IMR-90 (cell line): ENCODE data around the gene COQ4. TPM values are rescaled to one million over a fixed set of nuclear protein-coding genes. Genes with fewer than 3 reads are reported as not detected.

Experiments
- ATAC-seq: fragments of 200-7000 bp; cut with Tn5 transposase; 2 replicates; pipeline ENCODE4 v1.9.1; 2020; ENCODE audit warnings: low read depth, mild to moderate bottlenecking, moderate library complexity
- BruUV-seq: library from RNA; stranded (reverse); fragments of 400-500 nt; replicated peaks from 2 replicates; lab custom pipeline; 2021; lab: Mats Ljungman, UMichigan
- CTCF ChIA-PET: fragments of 300-600 bp; formaldehyde crosslinking; extraction: SDS; loops from one replicate; lab custom pipeline; 2021; ENCODE audit warnings: antibody characterized with exemption; lab: Yijun Ruan, JAX
- POLR2A ChIA-PET: fragments of 300-600 bp; sonication (Branson Sonifier 250); formaldehyde crosslinking; loops from one replicate; lab custom pipeline; 2022; ENCODE audit warnings: antibody characterized with exemption; ENCODE audit not compliant: unreplicated experiment; lab: Charles Lee
- DNase-seq: peaks from one replicate; pipeline ENCODE4 v3.0.0; 2013
- H2AFZ ChIP-seq: replicated peaks from 2 replicates; pipeline ENCODE3; 2013; ENCODE audit warnings: low read length, mild to moderate bottlenecking; ENCODE audit not compliant: poor library complexity
- H2AK5ac ChIP-seq: 2 replicates; pipeline ENCODE4 v1.6.1; 2013; ENCODE audit warnings: low read depth, low read length, inconsistent platforms
- H2AK9ac ChIP-seq: replicated peaks from 2 replicates; pipeline ENCODE3; 2013; ENCODE audit warnings: mild to moderate bottlenecking, low read depth, low read length, moderate library complexity; ENCODE audit not compliant: poor library complexity
- H2BK120ac ChIP-seq: 2 replicates; pipeline ENCODE4 v1.6.1; 2013; ENCODE audit warnings: low read depth, low read length, inconsistent platforms
- H2BK15ac ChIP-seq: 3 replicates; pipeline ENCODE4 v1.6.1; 2013; ENCODE audit warnings: low read depth, low read length, inconsistent platforms
- H2BK20ac ChIP-seq: 2 replicates; pipeline ENCODE4 v1.6.1; 2013; ENCODE audit warnings: low read depth, mild to moderate bottlenecking, inconsistent platforms, low read length, moderate library complexity
- H2BK5ac ChIP-seq: 2 replicates; pipeline ENCODE4 v1.6.1; 2013; ENCODE audit warnings: mild to moderate bottlenecking, low read depth, low read length, inconsistent platforms; ENCODE audit not compliant: poor library complexity, severe bottlenecking
- H3K14ac ChIP-seq: replicated peaks from 2 replicates; pipeline ENCODE4 v1.6.1; 2013; ENCODE audit warnings: low read depth, low read length, inconsistent platforms
- H3K18ac ChIP-seq: 2 replicates; pipeline ENCODE4 v1.6.1; 2013; ENCODE audit warnings: low read depth, low read length, control low read depth
- H3K23ac ChIP-seq: 2 replicates; pipeline ENCODE4 v1.6.1; 2013; ENCODE audit warnings: low read depth, low read length, inconsistent platforms
- H3K27ac ChIP-seq: 2 replicates; pipeline ENCODE4 v1.5.1; 2013; ENCODE audit warnings: mild to moderate bottlenecking, control low read depth, low read length; ENCODE audit not compliant: insufficient read depth
- H3K27me3 ChIP-seq: 2 replicates; pipeline ENCODE4 v1.6.1; 2013; ENCODE audit warnings: low read length; ENCODE audit not compliant: control insufficient read depth, insufficient read depth
- H3K36me3 ChIP-seq: 2 replicates; pipeline ENCODE4 v1.6.1; 2013; ENCODE audit warnings: low read length, mixed read lengths; ENCODE audit not compliant: control insufficient read depth, insufficient read depth
- H3K4ac ChIP-seq: 2 replicates; pipeline ENCODE4 v1.6.1; 2013; ENCODE audit warnings: low read depth, low read length, inconsistent platforms
- H3K4me1 ChIP-seq: 2 replicates; pipeline ENCODE4 v1.6.1; 2013; ENCODE audit warnings: low read length, mixed read lengths; ENCODE audit not compliant: control insufficient read depth, insufficient read depth
- H3K4me2 ChIP-seq: 2 replicates; pipeline ENCODE4 v1.6.1; 2013; ENCODE audit warnings: low read depth, mild to moderate bottlenecking, control low read depth, low read length, moderate library complexity
- H3K4me3 ChIP-seq: 2 replicates; pipeline ENCODE4 v1.5.1; 2013; ENCODE audit warnings: low read depth, mild to moderate bottlenecking, control low read depth, low read length, moderate library complexity; ENCODE audit not compliant: insufficient read depth
- H3K56ac ChIP-seq: 2 replicates; pipeline ENCODE4 v1.6.1; 2013; ENCODE audit warnings: low read length, inconsistent platforms; ENCODE audit not compliant: insufficient read depth; ENCODE audit errors: extremely low read depth
- H3K79me1 ChIP-seq, 2 experiments: 2 replicates each; pipeline ENCODE4 v1.6.1; 2013; ENCODE audit warnings: low read length in 2 of 2, inconsistent platforms in 1 of 2, low read depth in 1 of 2
- H3K9ac ChIP-seq: 2 replicates; pipeline ENCODE4 v1.6.1; 2013; ENCODE audit warnings: low read depth, low read length, control low read depth
- H3K9me1 ChIP-seq: 2 replicates; pipeline ENCODE4 v1.6.1; 2013; ENCODE audit warnings: low read length, inconsistent platforms; ENCODE audit not compliant: insufficient read depth
- H3K9me3 ChIP-seq: 2 replicates; pipeline ENCODE4 v1.6.1; 2013; ENCODE audit warnings: low read length; ENCODE audit not compliant: control insufficient read depth, insufficient read depth
- H4K20me1 ChIP-seq: 2 replicates; pipeline ENCODE4 v1.6.1; 2013; ENCODE audit warnings: low read length, inconsistent platforms; ENCODE audit not compliant: insufficient read depth
- H4K5ac ChIP-seq: 2 replicates; pipeline ENCODE4 v1.6.1; 2013; ENCODE audit warnings: mild to moderate bottlenecking, low read depth, low read length, control low read depth
- H4K8ac ChIP-seq, 2 experiments: 2 replicates each; pipeline ENCODE4 v1.6.1; 2013; ENCODE audit warnings: low read depth in 2 of 2, low read length in 2 of 2, control low read depth in 1 of 2, inconsistent platforms in 1 of 2
- H4K91ac ChIP-seq: 2 replicates; pipeline ENCODE4 v1.6.1; 2013; ENCODE audit warnings: low read depth, low read length, inconsistent platforms; ENCODE audit not compliant: insufficient read depth
- BHLHE40 ChIP-seq: fragments of 150-350 bp; IDR thresholded peaks from 2 replicates; pipeline ENCODE4 v1.6.1; 2016; ENCODE audit warnings: mild to moderate bottlenecking, low read depth, low read length
- CEBPB ChIP-seq: IDR thresholded peaks from 2 replicates; pipeline ENCODE4 v1.6.1; 2012; ENCODE audit warnings: low read depth, low read length, improper control_type of control experiment
- CHD1 ChIP-seq: IDR thresholded peaks from 2 replicates; pipeline ENCODE4 v1.6.1; 2012; ENCODE audit warnings: low read depth, low read length, improper control_type of control experiment
- ELK1 ChIP-seq: fragments of 150-350 bp; IDR thresholded peaks from 2 replicates; pipeline ENCODE4 v1.6.1; 2016; ENCODE audit warnings: low read depth, mild to moderate bottlenecking, low read length, moderate library complexity, borderline replicate concordance
- FOS ChIP-seq: fragments of 150-350 bp; IDR thresholded peaks from 2 replicates; pipeline ENCODE4 v1.6.1; 2016; ENCODE audit warnings: low read depth, low read length
- MAFK ChIP-seq: IDR thresholded peaks from 2 replicates; pipeline ENCODE4 v1.6.1; 2012; ENCODE audit warnings: low read depth, low read length, improper control_type of control experiment
- MAZ ChIP-seq: IDR thresholded peaks from 2 replicates; pipeline ENCODE4 v1.6.1; 2012; ENCODE audit warnings: low read depth, mild to moderate bottlenecking, low read length, improper control_type of control experiment, moderate library complexity, borderline replicate concordance
- MXI1 ChIP-seq: IDR thresholded peaks from 2 replicates; pipeline ENCODE4 v1.6.1; 2012; ENCODE audit warnings: low read depth, mild to moderate bottlenecking, low read length, moderate library complexity, borderline replicate concordance
- NFE2L2 ChIP-seq: fragments of 150-350 bp; IDR thresholded peaks from 2 replicates; pipeline ENCODE4 v1.6.1; 2016; ENCODE audit warnings: low read depth, mild to moderate bottlenecking, low read length
- POLR2A ChIP-seq: IDR thresholded peaks from 2 replicates; pipeline ENCODE4 v1.6.1; 2012; ENCODE audit warnings: mild to moderate bottlenecking, low read depth, low read length
- RAD21 ChIP-seq: IDR thresholded peaks from 2 replicates; pipeline ENCODE4 v1.6.1; 2012; ENCODE audit warnings: low read length, improper control_type of control experiment
- RCOR1 ChIP-seq: IDR thresholded peaks from 2 replicates; pipeline ENCODE4 v1.6.1; 2012; ENCODE audit warnings: mild to moderate bottlenecking, low read length, improper control_type of control experiment; ENCODE audit not compliant: insufficient replicate concordance
- RFX5 ChIP-seq: IDR thresholded peaks from 2 replicates; pipeline ENCODE4 v1.8.0; 2012; ENCODE audit warnings: low read depth, mild to moderate bottlenecking, low read length, moderate library complexity
- SMC3 ChIP-seq: fragments of 150-350 bp; IDR thresholded peaks from 2 replicates; pipeline ENCODE4 v1.6.1; 2016; ENCODE audit warnings: low read depth, mild to moderate bottlenecking, antibody characterized with exemption, low read length, moderate library complexity
- USF2 ChIP-seq: fragments of 150-350 bp; IDR thresholded peaks from 2 replicates; pipeline ENCODE4 v1.6.1; 2017; ENCODE audit warnings: mild to moderate bottlenecking, antibody characterized with exemption, low read length, low read depth
- WGBS, 2 experiments: methylation state at CpG; one replicate each; pipeline versions ENCODE4 v1.1.5 to v1.1.7; 2013; ENCODE audit warnings: missing lambda C conversion rate in 2 of 2; ENCODE audit not compliant: insufficient read length in 1 of 2; ENCODE audit errors: extremely low coverage in 2 of 2; 5-methylcytosine and 5-hydroxymethylcytosine counted together
- dilution Hi-C: fragments of 300-500 bp; cut with HindIII; formaldehyde crosslinking; loops from one replicate; pipeline ENCODE4 v1.14.3; 2018; ENCODE audit warnings: low sequenced_read_pairs; ENCODE audit not compliant: unreplicated experiment
- in situ Hi-C: fragments of 300-500 bp; cut with MboI; formaldehyde crosslinking; loops from 3 replicates; pipeline ENCODE4 v1.14.3; 2019; ENCODE audit warnings: low sequenced_read_pairs, inconsistent platforms, mixed read lengths
- intact Hi-C: fragments of 100-400 bp; cut with micrococcal nuclease; formaldehyde crosslinking; loops from 2 replicates; pipeline ENCODE4 v1.10.0; 2022
- polyA plus RNA-seq, 3 experiments: library from polyadenylated mRNA; depleted of rRNA; stranded (reverse); fragments of >200 nt; gene quantifications; 2 replicates each; pipeline ENCODE4 v1.2.3, GENCODE V29; 2012; ENCODE audit warnings: low replicate concordance in 1 of 3
- total RNA-seq: library from RNA; depleted of rRNA; stranded (reverse); fragments of >200 nt; gene quantifications from 2 replicates; pipeline ENCODE4 v1.2.3, GENCODE V29; 2012
- TF ChIP-seq, protein P1 (sequence below): conservative IDR thresholded peaks from 2 replicates; pipeline ENCODE4 v1.5.1; 2012; ENCODE audit warnings: mild to moderate bottlenecking, low read depth, low read length, improper control_type of control experiment

Gene COQ4
- total and polyA plus RNA-seq, 2 of the 4 experiments (the other 2 are of a cell fraction), result 20.1 to 41.4 TPM

DNA sequence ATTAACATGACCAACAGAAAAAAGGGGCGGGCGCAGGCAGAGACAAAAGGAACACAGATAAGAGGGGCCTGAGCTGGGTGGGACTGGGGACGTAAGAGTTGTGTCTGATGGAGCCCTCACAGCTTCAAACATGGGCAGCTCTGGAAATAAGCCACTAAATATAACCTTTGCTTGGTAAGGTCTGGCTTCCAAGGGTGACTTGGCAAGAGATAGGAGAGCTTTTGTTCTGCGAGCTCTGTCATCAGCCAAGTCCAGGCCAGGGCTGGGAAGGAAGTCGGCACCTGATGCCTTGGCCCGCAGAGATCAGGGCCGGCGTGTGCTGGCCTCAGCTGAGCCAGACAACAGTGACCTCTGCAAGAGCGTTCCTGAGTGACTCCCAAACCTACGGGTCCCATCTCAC, 12.2 kb upstream of the COQ4 start:
- no peak overlapping the region for H3K4me2 ChIP-seq
- CTCF ChIA-PET, result no interaction called here
- no peak overlapping the region for H2BK5ac ChIP-seq
- H3K27me3 ChIP-seq, result no peaks in the 10 kb centered on the region
- no TSS peak for BruUV-seq
- WGBS, 2 experiments, result 90% methylated on average over 2 of the region's 10 CpGs; no CpG with 5 or more reads in 1 of the 2 experiments
- POLR2A ChIA-PET, result no interaction called here
- H4K5ac ChIP-seq, result no peak overlapping the region
- no peak overlapping the region for H4K8ac ChIP-seq
- H4K91ac ChIP-seq, result no peak overlapping the region
- no peaks in the 10 kb centered on the region for H3K9me3 ChIP-seq
- no peak overlapping the region for H3K4ac ChIP-seq
- no peak overlapping the region for H2BK20ac ChIP-seq
- H2AK5ac ChIP-seq, result no peak overlapping the region
- in situ Hi-C loops (no loop called here), intact Hi-C loops (no loop called here), dilution Hi-C loops (no loop called here)
- H2BK15ac ChIP-seq, result no peak overlapping the region
- TF ChIP-seq USF2 (no peak), MXI1 (no peak), SMC3 (no peak), RCOR1 (no peak), RFX5 (no peak), ELK1 (no peak), NFE2L2 (no peak), BHLHE40 (no peak), MAFK (no peak), FOS (no peak), CEBPB (no peak), POLR2A (no peak), MAZ (no peak), RAD21 (no peak), CHD1 (no peak)
- TF ChIP-seq, protein P1, sequence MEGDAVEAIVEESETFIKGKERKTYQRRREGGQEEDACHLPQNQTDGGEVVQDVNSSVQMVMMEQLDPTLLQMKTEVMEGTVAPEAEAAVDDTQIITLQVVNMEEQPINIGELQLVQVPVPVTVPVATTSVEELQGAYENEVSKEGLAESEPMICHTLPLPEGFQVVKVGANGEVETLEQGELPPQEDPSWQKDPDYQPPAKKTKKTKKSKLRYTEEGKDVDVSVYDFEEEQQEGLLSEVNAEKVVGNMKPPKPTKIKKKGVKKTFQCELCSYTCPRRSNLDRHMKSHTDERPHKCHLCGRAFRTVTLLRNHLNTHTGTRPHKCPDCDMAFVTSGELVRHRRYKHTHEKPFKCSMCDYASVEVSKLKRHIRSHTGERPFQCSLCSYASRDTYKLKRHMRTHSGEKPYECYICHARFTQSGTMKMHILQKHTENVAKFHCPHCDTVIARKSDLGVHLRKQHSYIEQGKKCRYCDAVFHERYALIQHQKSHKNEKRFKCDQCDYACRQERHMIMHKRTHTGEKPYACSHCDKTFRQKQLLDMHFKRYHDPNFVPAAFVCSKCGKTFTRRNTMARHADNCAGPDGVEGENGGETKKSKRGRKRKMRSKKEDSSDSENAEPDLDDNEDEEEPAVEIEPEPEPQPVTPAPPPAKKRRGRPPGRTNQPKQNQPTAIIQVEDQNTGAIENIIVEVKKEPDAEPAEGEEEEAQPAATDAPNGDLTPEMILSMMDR, result no peak
- no peak overlapping the region for H3K27ac ChIP-seq
- H3K36me3 ChIP-seq, result peaks cover 38% of the 10 kb centered on the region
- DNase-seq (no peak), ATAC-seq (no peak)
- no peak overlapping the region for H3K18ac ChIP-seq
- no peak overlapping the region for H3K23ac ChIP-seq
- no peak overlapping the region for H3K56ac ChIP-seq
- H3K9me1 ChIP-seq, result 0 out of 2 replicates have a peak, but pooled peaks cover 5% of the 10 kb centered on the region
- no peak overlapping the region for H2BK120ac ChIP-seq
- H3K79me1 ChIP-seq, result peaks cover 0 to 3% of the 10 kb centered on the region in 2 experiments; a peak in 2 of 4 replicates
- peaks cover 4% of the 10 kb centered on the region for H4K20me1 ChIP-seq
- no peak overlapping the region for H3K9ac ChIP-seq
- H2AFZ ChIP-seq, result no peak overlapping the region
- H3K4me1 ChIP-seq, result peaks cover 4% of the 10 kb centered on the region
- H2AK9ac ChIP-seq, result no peak overlapping the region
- H3K4me3 ChIP-seq, result no peak overlapping the region
- no peak overlapping the region for H3K14ac ChIP-seq
